ENCODE measurements around the gene ATP6V0D1. TPM values are rescaled to one million over a fixed set of nuclear protein-coding genes. Genes with fewer than 3 reads are reported as not detected.

ATP6V0D1 gene
- polyA plus RNA-seq, 1 of the 3 experiments (the other 2 are of a cell fraction) = 135 TPM

GRCh38 chr16:67388591-67388990, 92.4 kb downstream of the ATP6V0D1 start:
- no peak for TF ChIP-seq EP300 (IDR thresholded peaks at IDR 0.05; ENCODE audit: borderline replicate concordance in 1 of 2, low read depth in 1 of 2, low read length in 1 of 2)
- Histone ChIP-seq H3K27ac (ENCODE audit: low read depth in 2 of 2, low read length in 1 of 2) (no peak overlapping the region), H3K4me3 (ENCODE audit: low read depth in 2 of 2, low read length in 1 of 2) (no peak overlapping the region), H4K20me1 (ENCODE audit: insufficient read depth) (no peaks in the 10 kb centered on the region), H3K4me2 (no peak overlapping the region), H3K9me3 (no peaks in the 10 kb centered on the region), H3K4me1 (ENCODE audit: control insufficient read depth in 1 of 2, insufficient read depth in 2 of 2, low read depth in 1 of 2, low read length in 1 of 2) (peaks cover 8 to 37% of the 10 kb centered on the region in 2 experiments; a peak in 2 of 4 replicates), H3K9me2 (no peaks in the 10 kb centered on the region), H3K9ac (no peak overlapping the region), H3K27me3 (ENCODE audit: insufficient read depth) (no peaks in the 10 kb centered on the region), H3K79me2 (ENCODE audit: insufficient read depth) (no peaks in the 10 kb centered on the region), H3F3A (replicated peaks; ENCODE audit: insufficient read depth) (peaks cover 6% of the 10 kb centered on the region), H2AFZ (ENCODE audit: low read depth) (no peak overlapping the region), H3K36me3 (replicated peaks in 1 of 2; ENCODE audit: control insufficient read depth in 1 of 2, insufficient read depth in 2 of 2, low read length in 1 of 2) (no peaks in the 10 kb centered on the region)
- no peak for DNase-seq
- WGBS (ENCODE audit: low lambda C conversion rate) = 94% methylated on average over 2 of the region's 2 CpGs
- ChIA-PET CTCF (interaction anchor here (0.7 to 3.2 kb wide), 6 partner anchors 11 to 77 kb away, joined by 3 to 14 read pairs (median 6); partner anchors contain the start of genes KCTD19, LRRC36 and ZDHHC1), POLR2A (no interaction called here)

- no peaks in the 10 kb centered on the region for H3K9me2 ChIP-seq
- POLR2A ChIA-PET = no interaction called here
- H2AFZ ChIP-seq (ENCODE audit: low read depth) = no peak overlapping the region
- H3F3A ChIP-seq (replicated peaks; ENCODE audit: insufficient read depth) = peaks cover 6% of the 10 kb centered on the region
- no peak overlapping the region for H3K9ac ChIP-seq
- CTCF ChIA-PET = interaction anchor here (1.2 to 3.2 kb wide), 4 partner anchors 10 to 40 kb away, joined by 4 to 14 read pairs (median 8); partner anchors contain the start of gene ZDHHC1
- no peak for DNase-seq
- H3K4me3 ChIP-seq (ENCODE audit: low read depth in 2 of 2, low read length in 1 of 2) = no peak overlapping the region
- H3K4me1 ChIP-seq (ENCODE audit: control insufficient read depth in 1 of 2, insufficient read depth in 2 of 2, low read depth in 1 of 2, low read length in 1 of 2) = peaks cover 8 to 36% of the 10 kb centered on the region in 2 experiments; a peak in 2 of 4 replicates
- WGBS (ENCODE audit: low lambda C conversion rate) = 87% methylated on average over 8 of the region's 8 CpGs
- TF ChIP-seq ELF1 (IDR thresholded peaks at IDR 0.05) (no peak), MXI1 (IDR thresholded peaks at IDR 0.05; ENCODE audit: low read depth, low read length) (no peak), REST (IDR thresholded peaks at IDR 0.05; ENCODE audit: low read depth, low read length) (no peak), JUND (IDR thresholded peaks at IDR 0.05) (no peak), MEF2A (IDR thresholded peaks at IDR 0.05; ENCODE audit: borderline replicate concordance, low read depth) (no peak), EZH2phosphoT487 (IDR thresholded peaks at IDR 0.05; ENCODE audit: borderline replicate concordance, low read depth) (no peak), GABPA (IDR thresholded peaks at IDR 0.05; ENCODE audit: low read depth) (no peak), RCOR1 (IDR thresholded peaks at IDR 0.05; ENCODE audit: low read length) (no peak), PBX3 (IDR thresholded peaks at IDR 0.05) (no peak), NRF1 (IDR thresholded peaks at IDR 0.05; ENCODE audit: low read depth, low read length) (no peak), RAD21 (IDR thresholded peaks at IDR 0.05; ENCODE audit: low read length) (no peak), FOXJ3 (CRISPR knock-in tag; IDR thresholded peaks at IDR 0.05) (no peak), GATA2 (CRISPR knock-in tag; IDR thresholded peaks at IDR 0.05) (no peak), MAX (IDR thresholded peaks at IDR 0.05; ENCODE audit: low read depth) (no peak), TEAD4 (IDR thresholded peaks at IDR 0.05; ENCODE audit: borderline replicate concordance, insufficient read depth) (no peak), USF1 (IDR thresholded peaks at IDR 0.05; ENCODE audit: borderline replicate concordance, low read depth) (no peak), POLR2AphosphoS5 (IDR thresholded peaks at IDR 0.05; ENCODE audit: low read depth, low read length) (no peak), EP300 (IDR thresholded peaks at IDR 0.05; ENCODE audit: borderline replicate concordance in 1 of 2, low read depth in 1 of 2, low read length in 1 of 2) (no peak)
- no peaks in the 10 kb centered on the region for H3K9me3 ChIP-seq
- no peaks in the 10 kb centered on the region for H4K20me1 ChIP-seq (ENCODE audit: insufficient read depth)
- no peak overlapping the region for H3K4me2 ChIP-seq
- H3K79me2 ChIP-seq (ENCODE audit: insufficient read depth) = no peaks in the 10 kb centered on the region
- no peaks in the 10 kb centered on the region for H3K36me3 ChIP-seq (replicated peaks in 1 of 2; ENCODE audit: control insufficient read depth in 1 of 2, insufficient read depth in 2 of 2, low read length in 1 of 2)
- no peaks in the 10 kb centered on the region for H3K27me3 ChIP-seq (ENCODE audit: insufficient read depth)
- H3K27ac ChIP-seq (ENCODE audit: low read depth in 2 of 2, low read length in 1 of 2) = no peak overlapping the region
Observed at GRCh38 chr16:67388191-67388590, 92.8 kb downstream of the ATP6V0D1 start.

Data from SK-N-SH (cell line).